ENCODE data around the gene SRGAP2C. TPM values are rescaled to one million over a fixed set of nuclear protein-coding genes. Genes with fewer than 3 reads are reported as not detected.
"Not testable (repeated sequence)": the region's sequence is repeated elsewhere in the genome, so short reads cannot be mapped to it uniquely, and the experiment has no call there.

Gene SRGAP2C
- polyA plus RNA-seq, 3 donors from 2014 or later, result 0.69 to 2.0 (median 1.3) TPM

GRCh38 chr1:121165296-121165695 lies 19.5 kb upstream of the SRGAP2C start:
- H3K36me3 Mint-ChIP-seq; H3K4me3 Mint-ChIP-seq; H3K27ac Mint-ChIP-seq; H3K27me3 Mint-ChIP-seq (ENCODE audit: low read depth in 3 of 3); H3K9me3 Mint-ChIP-seq; H3K4me1 Mint-ChIP-seq; DNase-seq: not testable (repeated sequence)

- not testable (repeated sequence) for H3K27me3 Mint-ChIP-seq (ENCODE audit: low read depth in 3 of 3); H3K4me3 Mint-ChIP-seq; DNase-seq; H3K27ac Mint-ChIP-seq; H3K36me3 Mint-ChIP-seq; H3K9me3 Mint-ChIP-seq; H3K4me1 Mint-ChIP-seq
Observed at GRCh38 chr1:121167225-121167738, 17.5 kb upstream of the SRGAP2C start.

- H3K4me1 Mint-ChIP-seq; H3K27me3 Mint-ChIP-seq (ENCODE audit: low read depth in 3 of 3); DNase-seq; H3K4me3 Mint-ChIP-seq; H3K9me3 Mint-ChIP-seq; H3K27ac Mint-ChIP-seq; H3K36me3 Mint-ChIP-seq: not testable (repeated sequence)
Observed at GRCh38 chr1:121168152-121168668, 16.6 kb upstream of the SRGAP2C start.

GRCh38 chr1:121176649-121177048 lies 8.1 kb upstream of the SRGAP2C start:
- H3K36me3 Mint-ChIP-seq; H3K27me3 Mint-ChIP-seq (ENCODE audit: low read depth in 3 of 3); DNase-seq; H3K27ac Mint-ChIP-seq; H3K4me3 Mint-ChIP-seq; H3K4me1 Mint-ChIP-seq; H3K9me3 Mint-ChIP-seq: not testable (repeated sequence)

GRCh38 chr1:121178197-121178596 lies 6.6 kb upstream of the SRGAP2C start:
- DNase-seq; H3K9me3 Mint-ChIP-seq; H3K4me1 Mint-ChIP-seq; H3K36me3 Mint-ChIP-seq; H3K27me3 Mint-ChIP-seq (ENCODE audit: low read depth in 3 of 3); H3K27ac Mint-ChIP-seq; H3K4me3 Mint-ChIP-seq: not testable (repeated sequence)

GRCh38 chr1:121183867-121184266 lies 908 bp upstream of the SRGAP2C start:
- not testable (repeated sequence) for DNase-seq; H3K4me1 Mint-ChIP-seq; H3K4me3 Mint-ChIP-seq; H3K27ac Mint-ChIP-seq; H3K9me3 Mint-ChIP-seq; H3K27me3 Mint-ChIP-seq (ENCODE audit: low read depth in 3 of 3); H3K36me3 Mint-ChIP-seq

- not testable (repeated sequence) for H3K27me3 Mint-ChIP-seq (ENCODE audit: low read depth in 3 of 3); H3K9me3 Mint-ChIP-seq; H3K4me1 Mint-ChIP-seq; H3K36me3 Mint-ChIP-seq
- peak in 1 of 3 donors; percentile 7 for DNase-seq
- Mint-ChIP-seq H3K4me3 (peak overlapping the region in 4 of 5 donors; percentile 93 to 95 (median 95)), H3K27ac (peak overlapping the region in 2 of 6 donors; percentile 82 to 95)
Observed at GRCh38 chr1:121185140-121185708, 449 bp downstream of the SRGAP2C start.

GRCh38 chr1:121186191-121186590 lies 1.4 kb downstream of the SRGAP2C start:
- H3K36me3 Mint-ChIP-seq, result not testable (repeated sequence)
- H3K27ac Mint-ChIP-seq, result peak overlapping the region in 2 of 6 donors; percentile 36 to 49
- H3K4me3 Mint-ChIP-seq, result peak overlapping the region in 4 of 5 donors; percentile 83 to 88 (median 84)

GRCh38 chr1:121187914-121188313 lies 3.1 kb downstream of the SRGAP2C start:
- not testable (repeated sequence) for H3K4me3 Mint-ChIP-seq; H3K9me3 Mint-ChIP-seq; H3K27ac Mint-ChIP-seq; DNase-seq; H3K4me1 Mint-ChIP-seq; H3K36me3 Mint-ChIP-seq; H3K27me3 Mint-ChIP-seq (ENCODE audit: low read depth in 3 of 3)

More at GRCh38 chr1:121186191-121186590, 1.4 kb downstream of the SRGAP2C start:
- not testable (repeated sequence) for H3K9me3 Mint-ChIP-seq; H3K27me3 Mint-ChIP-seq (ENCODE audit: low read depth in 3 of 3); H3K4me1 Mint-ChIP-seq; DNase-seq

- not testable (repeated sequence) for H3K9me3 Mint-ChIP-seq; DNase-seq; H3K27me3 Mint-ChIP-seq (ENCODE audit: low read depth in 3 of 3); H3K27ac Mint-ChIP-seq; H3K4me1 Mint-ChIP-seq; H3K4me3 Mint-ChIP-seq; H3K36me3 Mint-ChIP-seq
Observed at GRCh38 chr1:121192512-121192911, 7.7 kb downstream of the SRGAP2C start.

GRCh38 chr1:121197095-121197882 lies 12.5 kb downstream of the SRGAP2C start:
- H3K27me3 Mint-ChIP-seq (ENCODE audit: low read depth in 3 of 3); DNase-seq; H3K36me3 Mint-ChIP-seq; H3K27ac Mint-ChIP-seq; H3K9me3 Mint-ChIP-seq; H3K4me3 Mint-ChIP-seq; H3K4me1 Mint-ChIP-seq: not testable (repeated sequence)

GRCh38 chr1:121199763-121200162 lies 15.0 kb downstream of the SRGAP2C start:
- H3K9me3 Mint-ChIP-seq; H3K4me1 Mint-ChIP-seq; H3K27me3 Mint-ChIP-seq (ENCODE audit: low read depth in 3 of 3); H3K27ac Mint-ChIP-seq; H3K4me3 Mint-ChIP-seq; H3K36me3 Mint-ChIP-seq; DNase-seq: not testable (repeated sequence)

- not testable (repeated sequence) for H3K27me3 Mint-ChIP-seq (ENCODE audit: low read depth in 3 of 3); H3K36me3 Mint-ChIP-seq; H3K27ac Mint-ChIP-seq; H3K9me3 Mint-ChIP-seq; H3K4me1 Mint-ChIP-seq; DNase-seq; H3K4me3 Mint-ChIP-seq
Observed at GRCh38 chr1:121200232-121200631, 15.5 kb downstream of the SRGAP2C start.

GRCh38 chr1:121200985-121201981 lies 16.5 kb downstream of the SRGAP2C start:
- not testable (repeated sequence) for H3K9me3 Mint-ChIP-seq; H3K4me1 Mint-ChIP-seq; H3K36me3 Mint-ChIP-seq; DNase-seq; H3K27me3 Mint-ChIP-seq (ENCODE audit: low read depth in 3 of 3); H3K4me3 Mint-ChIP-seq
- H3K27ac Mint-ChIP-seq, result peak overlapping the region in 1 of 6 donors; percentile 46
